ENCODE measurements around the gene GRIK3.

Gene GRIK3

DNA sequence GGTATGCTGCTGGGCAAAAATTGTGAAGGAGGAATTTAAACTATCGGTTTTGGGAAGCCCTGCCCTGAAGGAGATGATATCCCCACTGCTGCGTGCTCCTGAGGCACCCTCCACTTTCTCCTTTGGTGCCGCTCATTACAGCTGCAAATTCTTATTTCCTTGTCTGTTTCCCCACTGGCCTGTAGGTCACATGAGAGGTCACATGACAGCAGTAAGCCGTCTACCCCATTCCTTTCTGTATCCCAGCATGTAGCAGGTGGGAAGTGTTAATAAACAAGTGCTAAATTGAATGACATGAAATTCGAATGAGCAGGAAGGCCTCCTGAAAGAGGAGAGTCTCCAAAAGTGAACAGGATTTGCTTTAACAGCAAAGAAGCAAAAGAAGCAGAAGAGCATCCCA, 58.7 kb downstream of the GRIK3 start:
- no peak for ATAC-seq

DNA sequence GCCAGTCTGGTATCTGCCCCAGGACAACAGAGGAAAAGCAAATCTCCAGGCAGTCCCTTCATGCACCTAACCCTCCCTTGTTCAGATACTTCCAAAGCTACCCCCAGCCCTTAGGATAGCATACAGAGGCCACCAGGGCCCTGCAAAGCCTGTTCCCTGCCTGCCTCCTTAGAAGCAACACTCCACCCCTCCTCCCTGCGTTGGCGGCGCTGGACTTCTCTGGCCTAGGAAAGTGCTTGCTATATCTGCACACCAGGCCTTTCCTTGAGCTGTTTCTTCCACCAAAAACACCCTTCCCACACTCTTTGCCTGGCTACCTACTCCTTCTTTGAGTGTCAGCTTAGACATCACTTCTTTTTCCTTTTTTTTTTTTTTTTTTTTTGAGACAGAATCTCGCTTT, 61.3 kb downstream of the GRIK3 start:
- no peak for ATAC-seq

DNA sequence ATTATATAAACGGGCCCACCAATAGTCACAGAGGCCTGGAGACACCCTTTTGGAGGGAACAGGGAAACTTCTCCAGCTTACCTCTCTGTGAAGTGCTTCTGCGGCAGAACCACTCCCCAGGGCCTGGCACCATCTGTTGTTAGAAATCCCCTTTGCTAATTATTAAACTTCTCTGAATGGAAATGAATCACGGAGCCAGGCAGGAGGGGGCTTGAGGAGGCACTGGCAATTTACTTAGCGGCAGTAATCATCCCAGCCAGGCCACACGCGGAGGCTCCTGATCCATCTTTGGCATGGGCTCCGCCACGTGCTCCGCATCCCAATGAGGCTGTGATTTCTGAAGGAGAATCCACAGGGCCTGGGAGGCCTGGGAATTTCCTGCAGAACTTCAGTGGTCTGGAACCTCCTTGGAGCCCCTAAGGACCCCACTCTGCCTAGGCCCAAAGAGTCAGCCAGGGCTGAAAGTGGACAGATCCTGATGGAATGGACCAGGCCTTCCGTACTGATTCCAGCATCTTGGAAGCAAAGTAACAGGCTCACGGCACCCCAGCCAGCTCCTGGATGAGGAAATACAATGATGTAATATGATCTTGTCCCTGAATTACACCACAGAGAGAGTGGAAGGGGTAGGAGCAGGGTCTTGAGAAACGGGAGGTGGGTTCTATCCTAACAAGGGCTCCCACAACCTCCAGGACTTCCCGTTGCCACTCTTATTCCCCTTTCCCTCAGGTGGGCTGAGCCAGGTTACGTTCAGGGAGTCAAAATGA, 62.3 kb downstream of the GRIK3 start:
- no peak for ATAC-seq

DNA sequence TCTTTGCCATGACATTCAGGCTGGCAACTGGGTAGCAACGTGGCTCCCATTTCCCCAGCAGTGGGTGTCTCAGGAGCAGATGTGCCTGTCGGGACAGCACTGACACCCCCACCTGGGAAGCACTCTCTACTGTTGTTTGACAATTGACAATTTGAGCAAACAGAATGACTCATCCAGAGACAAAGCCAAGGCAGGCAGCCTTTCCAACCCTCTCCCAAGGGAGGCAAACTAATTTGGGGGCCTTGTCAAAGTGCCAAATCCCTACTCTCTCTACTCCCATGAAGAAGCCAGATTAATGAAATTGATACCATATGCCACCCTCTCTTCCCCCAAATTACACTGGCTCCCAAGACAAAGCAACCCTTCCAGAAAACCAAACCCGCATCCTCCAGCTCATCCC, 65.6 kb downstream of the GRIK3 start:
- no peak for ATAC-seq

DNA sequence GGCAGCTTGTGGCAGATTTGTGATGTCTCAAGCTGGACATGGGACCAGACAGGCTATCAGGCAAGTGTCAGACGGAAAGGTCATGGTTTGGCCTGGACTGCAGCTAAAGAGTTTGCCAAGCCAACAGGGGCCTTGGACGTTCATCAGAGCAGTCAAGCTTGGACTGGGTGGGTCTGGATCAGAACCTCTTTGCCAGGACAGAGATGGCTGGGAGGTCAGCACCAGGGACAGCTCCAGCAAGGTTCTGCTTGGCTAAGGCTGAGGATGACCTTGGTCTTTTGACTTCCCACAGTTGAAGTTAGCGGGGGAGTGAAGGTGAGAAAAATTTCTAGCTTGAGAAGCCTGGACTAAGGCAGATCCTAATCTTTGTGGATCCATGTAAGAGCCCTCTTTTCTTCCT, 68.1 kb downstream of the GRIK3 start:
- ATAC-seq: no peak

DNA sequence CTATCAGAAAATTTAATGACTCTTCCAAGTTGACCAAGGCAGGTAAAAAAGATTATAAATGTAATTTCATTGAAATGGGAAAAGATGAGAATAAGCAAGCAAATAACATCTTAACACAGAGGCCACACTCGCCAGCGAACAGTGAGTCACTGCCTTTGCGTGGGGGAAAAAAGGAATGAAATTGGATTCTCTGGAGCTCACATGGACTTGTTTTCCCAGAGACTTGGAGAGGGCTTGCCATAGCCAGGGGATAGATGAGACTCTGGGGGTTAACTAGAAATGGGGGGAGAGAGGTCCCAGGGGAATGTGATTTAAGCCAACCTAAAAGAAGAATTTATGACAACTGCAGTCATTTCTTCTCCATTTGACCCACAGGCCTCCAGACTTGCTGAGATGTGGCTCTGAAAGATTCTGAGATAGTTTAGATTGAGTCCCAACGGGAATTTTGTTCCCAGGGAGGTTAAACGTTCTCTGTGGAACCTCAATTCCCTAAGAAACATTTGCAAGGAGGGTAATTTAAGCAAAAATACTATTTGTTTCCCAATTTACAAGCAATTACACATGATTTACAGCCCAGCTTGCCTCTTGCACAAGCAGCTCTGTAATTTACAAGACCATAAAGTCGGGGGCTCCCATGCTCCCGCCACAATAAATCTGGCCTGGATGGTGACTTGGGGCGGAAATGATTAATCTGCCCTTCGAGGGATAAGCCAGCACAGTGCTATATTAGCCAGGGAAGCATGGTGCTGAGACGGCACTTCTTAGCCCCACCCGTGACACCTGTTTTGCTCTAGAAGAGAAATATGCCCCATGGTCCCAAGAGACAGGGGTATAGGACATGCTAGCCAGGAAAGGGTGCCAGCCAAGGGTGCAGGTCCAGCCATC, 68.8 kb downstream of the GRIK3 start:
- no peak for ATAC-seq

DNA sequence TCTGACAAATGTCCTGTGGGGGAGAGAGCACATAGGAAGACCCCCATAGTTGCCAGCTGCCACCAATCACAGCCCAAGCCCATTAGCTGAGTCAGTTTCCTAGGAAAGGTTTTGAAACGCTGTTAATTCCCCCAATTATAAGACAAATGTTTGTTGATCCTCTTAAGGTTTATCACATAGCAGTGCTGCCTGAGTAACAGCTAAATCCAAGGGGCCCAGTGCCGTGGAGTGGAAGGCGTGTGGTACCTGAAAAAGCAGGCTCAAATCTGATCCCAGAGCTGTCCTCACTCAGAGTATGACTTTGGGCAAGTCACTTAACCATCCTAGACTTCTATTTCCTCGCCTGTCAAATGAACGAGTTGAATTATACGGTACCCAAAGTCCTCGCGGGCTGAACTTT, 69.5 kb downstream of the GRIK3 start:
- no peak for ATAC-seq

DNA sequence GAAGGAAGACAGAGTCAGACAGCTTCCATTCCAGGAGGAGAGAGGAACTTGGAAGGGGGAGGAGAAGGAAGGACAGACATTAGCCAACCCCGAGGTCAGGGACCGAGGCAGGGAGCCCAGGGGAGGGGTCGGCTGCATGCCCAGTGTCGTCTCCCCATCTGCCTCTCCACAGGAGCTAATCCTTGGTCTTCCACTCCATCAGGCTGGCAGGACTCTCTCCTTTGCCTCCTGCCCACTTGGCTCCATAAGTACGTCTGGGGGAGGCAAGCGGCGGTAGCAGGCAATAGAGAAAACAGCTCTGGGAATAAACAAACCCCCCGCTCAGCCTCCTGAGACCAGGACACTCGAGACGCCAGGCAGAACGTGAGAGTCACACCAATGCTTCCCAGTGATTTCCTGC, 71.3 kb downstream of the GRIK3 start:
- ATAC-seq: no peak

DNA sequence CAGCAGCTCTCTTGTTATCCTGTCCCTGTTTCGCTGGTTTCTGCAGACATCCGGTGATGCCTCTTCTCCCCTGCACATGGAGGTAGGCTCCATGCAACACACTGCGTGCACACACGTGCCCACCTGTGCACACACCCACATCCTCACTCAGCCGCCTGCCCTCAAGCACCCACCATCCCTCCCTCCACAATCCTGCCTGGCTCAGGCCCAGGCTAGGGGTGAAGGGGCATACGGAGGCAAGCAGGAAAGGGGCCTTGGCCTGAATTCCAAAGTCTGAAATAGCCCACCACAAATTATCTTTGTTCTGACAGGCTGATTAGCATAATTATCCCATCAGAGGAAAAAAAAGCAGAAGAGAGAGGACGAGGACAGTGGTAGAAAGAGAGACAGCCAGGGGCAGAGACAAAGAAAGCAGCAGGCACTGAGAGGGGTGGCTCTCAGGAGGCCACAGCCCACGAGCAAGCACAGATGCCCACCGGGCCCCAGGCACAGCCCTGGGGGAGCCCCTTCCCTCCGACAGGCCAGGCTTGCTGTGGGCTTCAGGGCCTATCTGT, 73.2 kb downstream of the GRIK3 start:
- ATAC-seq: no peak

DNA sequence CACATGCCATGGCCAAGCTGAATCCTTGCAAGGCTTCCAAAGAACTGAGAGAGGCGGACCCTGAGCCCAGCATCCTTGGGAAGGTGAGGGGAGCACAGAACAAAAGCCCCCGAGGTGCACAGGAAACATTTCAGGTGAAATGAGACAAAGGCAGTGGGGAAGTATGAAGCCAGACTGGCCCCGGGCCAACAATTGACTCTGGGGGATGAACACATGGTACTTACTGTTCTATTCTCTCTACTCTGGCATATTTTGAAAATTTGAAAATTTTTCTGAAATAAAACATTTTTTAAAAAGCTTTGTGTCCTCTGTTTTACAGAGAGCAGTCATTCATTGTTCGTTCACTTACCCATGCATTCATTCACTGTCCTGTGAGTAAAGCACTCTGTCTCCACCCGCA, 77.7 kb downstream of the GRIK3 start:
- ATAC-seq: no peak

DNA sequence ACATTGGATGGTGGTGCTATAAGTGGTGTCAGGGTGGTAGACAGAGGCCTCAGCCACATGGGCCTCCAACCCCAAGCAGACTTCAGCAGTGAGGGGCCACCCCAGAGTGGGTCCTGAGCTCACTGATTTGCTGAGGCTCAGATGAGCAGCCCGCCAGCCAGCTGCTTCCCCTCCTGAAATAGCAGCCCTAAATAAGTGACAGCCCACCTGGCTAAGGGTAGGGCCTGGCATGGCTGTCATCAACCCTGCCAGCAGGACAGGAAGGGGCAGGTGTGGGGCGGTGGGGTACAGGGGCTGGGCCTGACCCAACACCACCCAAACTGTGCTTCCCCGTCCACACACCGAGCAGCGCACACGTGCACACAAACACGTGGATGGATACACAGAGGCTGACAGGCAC, 79.3 kb downstream of the GRIK3 start:
- no peak for ATAC-seq

DNA sequence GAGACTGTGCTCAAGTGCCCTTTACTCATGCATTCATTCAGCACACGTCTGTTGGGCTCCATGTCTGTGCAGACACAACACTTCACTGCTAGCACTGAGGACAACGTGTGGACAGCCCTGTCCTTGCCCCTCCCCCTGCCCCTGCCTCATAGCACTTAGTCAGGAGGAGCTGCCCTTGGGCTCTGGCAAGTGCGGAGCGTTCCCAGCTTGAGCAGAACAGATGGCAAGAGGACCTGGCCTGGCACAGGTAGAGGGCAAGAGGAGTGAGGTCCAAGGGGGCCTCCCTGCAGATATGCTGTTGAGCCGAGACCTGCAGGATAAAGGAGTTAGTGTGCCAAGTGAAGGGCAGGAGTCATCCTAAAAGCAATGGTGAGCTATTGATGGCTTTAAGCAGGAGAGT, 81.3 kb downstream of the GRIK3 start:
- ATAC-seq: no peak

DNA sequence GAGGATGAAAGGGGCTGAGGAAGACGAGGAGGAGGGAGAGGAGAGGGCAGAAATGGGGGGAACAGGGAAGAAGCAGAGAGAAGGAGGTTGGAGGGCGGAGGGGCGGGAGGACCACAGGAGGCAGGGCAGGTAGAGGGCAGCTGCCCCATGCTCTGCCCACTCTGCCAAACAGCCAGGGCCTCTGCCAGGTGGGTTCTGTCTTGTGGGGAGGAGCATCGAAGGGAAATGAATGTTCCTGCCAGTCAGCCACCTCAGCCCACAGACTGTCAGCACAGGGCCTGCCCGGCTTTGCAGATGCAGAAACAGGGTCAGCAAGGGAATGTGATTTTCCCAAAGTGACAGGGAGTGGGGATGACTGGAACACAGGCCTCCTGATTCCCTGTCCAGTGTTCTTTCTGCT, 82.6 kb downstream of the GRIK3 start:
- ATAC-seq: no peak

DNA sequence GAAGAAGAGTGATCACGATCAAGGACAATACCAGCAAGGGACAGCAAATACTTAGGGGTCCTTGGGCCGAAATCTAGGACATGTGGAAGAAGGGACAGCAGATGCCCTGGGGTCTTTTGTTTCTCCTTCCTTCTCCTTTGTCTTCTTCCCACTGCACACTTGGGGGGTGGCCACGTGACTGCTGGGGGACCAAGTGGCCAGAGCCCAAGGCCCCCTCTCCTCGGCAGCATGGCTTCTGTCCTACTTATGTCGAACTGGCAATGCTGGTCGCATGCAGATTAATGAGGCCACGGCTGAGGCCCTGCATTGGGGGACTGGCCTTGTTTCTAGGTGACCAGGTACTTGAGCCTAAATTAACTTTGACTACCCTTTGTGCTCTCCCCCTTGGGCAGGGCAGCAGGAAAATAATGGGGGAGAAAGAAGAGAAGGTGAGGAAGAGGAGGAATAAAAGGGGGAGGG, 83.0 kb downstream of the GRIK3 start:
- no peak for ATAC-seq

DNA sequence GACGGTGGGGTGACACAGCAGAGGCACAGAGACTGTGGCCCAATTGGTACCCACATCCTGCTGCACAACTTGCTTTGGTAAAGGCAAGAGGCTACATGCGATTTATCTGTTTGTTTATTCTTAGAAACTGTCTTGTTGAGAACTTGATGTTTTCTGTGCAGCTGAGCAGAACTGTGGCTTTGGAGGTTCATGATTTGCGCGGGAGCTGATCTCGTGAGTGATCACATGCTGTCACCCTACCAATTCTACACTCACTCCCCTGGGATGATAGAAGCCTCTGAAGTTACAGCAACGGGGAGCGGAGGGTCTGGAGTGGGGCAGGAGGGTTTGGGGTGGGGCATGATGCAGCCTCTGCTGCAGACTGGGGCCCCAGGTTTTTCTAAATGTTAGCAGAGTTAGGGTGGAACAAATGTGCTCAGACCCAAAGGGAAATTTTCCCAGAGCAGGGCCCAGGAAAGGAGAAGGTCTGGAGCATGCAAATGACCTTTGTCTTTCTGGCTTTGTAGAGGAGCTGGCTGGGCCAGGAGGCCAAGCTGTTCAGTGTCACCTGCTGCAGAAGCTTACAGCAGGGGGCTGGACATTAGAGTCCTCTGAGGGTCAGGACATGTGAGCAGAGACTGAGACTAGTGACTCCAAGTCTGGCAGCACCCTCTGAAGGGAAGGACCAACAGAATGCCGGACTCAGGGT, 83.6 kb downstream of the GRIK3 start:
- no peak for ATAC-seq

DNA sequence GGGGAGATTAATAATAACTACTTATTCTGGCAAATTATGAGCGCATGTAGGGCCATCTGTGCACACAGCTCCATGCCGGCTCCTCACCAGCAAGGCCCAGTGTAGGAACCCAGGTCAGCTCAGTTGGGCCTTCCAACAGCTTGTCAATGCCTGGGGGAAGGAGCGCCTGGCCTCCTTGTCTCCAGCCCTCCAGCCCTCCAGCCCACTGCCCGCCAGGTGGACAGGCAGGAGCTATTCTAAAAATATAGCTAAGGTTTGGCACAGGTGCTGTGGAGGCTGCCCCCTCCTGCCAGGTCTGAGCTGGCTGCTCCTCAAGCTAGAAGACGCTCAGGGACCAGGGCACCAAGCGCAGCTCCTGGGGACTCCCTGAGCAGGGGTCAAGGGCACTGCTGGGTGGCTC, 85.7 kb downstream of the GRIK3 start:
- no peak for ATAC-seq

DNA sequence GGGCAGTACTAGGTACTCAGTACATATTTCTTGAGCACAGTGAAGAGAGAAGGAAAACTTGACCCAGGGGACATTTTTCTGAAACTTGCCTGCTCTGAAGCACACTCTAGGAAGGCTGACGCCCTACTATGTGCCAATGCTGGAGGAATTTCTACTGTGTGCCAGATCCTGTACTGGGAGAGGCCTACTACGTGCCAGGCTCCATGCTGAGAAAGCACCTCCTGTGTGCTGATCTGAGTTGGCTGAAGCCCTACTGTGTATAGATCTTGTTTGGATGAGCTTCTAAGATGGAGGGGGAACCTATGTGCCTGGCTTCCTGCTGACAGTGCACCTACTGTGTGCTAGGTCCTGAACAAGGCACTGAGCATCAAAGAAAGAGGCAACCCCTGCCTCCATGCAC, 86.2 kb downstream of the GRIK3 start:
- ATAC-seq: no peak

DNA sequence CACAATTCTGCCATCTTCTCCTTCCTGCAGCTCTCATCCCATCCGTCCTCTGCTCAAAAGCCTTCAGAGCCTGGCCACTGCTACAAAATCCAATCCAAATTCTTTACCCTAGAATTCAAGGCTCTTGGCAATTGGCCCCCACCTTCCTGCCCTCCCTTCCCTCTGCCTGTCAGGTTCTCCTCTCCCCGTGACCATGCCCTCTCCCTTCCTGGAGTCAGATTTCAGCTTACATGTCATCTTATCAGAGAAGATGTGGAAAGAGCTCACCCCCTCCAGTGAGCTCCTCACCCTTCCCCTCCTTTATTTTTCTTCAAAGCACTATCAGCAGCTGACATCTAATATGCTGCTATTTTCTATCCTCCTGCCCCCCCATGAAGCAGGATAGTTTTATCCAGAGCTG, 86.9 kb downstream of the GRIK3 start:
- ATAC-seq: no peak

DNA sequence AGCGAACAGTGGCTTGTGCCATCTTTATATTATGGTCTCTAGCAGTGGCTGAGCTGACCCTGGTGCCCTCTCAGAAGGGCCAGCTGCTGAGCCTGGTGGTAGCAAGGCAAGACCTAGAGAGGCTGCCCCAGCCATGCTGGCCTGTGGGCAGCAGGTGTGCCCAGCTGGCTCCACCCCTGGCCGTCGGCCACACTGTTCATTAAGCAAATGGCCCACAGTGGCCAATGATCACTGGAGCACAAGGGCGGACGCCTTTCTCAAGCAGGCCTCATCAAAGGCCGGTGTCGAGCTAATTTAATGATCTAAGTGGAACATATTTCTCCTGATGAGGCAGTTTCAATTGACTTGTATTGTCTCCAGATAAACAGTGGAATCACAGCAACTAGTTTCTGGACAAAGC, 89.4 kb downstream of the GRIK3 start:
- no peak for ATAC-seq

DNA sequence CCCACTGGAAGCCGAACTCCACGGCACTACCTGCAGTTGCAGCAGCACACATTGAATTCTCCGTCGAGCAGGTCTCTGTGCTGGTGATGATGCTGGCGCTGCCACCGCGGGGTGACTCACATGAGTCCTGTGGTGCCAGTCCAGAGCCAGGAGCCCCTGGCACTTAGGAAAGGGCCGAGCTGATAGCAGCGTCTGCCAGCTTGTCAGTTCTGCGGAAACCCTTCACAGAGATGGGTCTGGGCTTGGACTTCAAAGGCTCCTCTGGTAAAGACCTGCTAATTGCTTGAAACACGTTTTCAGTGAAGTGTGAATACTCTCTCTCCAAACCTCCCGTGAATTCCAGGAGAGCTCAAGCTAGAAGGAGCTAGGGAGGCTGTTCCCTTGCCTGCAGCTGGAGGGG, 92.2 kb downstream of the GRIK3 start:
- no peak for ATAC-seq

DNA sequence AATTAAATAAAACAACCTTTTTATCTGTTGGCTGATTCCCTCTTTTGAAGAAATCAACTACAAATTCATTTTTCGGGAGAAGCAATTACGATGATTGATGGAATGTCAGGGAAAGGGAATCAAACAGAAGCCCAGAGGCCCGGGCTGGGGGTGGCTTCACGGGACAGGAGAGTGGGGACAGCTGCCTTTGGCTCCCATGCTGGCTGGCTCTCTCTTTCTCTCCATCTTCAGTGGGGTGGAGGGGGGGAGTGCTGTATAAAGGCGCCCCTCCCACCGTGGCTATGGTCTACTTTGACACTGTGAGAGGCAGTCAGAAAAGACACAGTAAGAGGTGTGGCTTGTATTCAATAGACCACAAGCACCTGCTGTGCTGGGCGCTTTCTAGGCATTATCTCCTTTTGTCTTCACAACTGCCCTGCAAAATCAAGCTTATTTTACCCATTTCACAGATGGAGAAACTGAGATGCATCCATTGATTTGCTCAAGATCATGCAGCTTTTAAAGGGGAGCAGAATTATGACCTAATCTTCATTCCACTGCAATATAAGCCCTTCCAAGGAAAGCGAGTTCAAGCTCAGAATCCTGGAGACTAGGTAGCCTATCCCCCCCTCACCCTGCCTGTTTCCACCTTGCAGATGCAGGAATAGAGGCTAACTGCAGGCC, 92.9 kb downstream of the GRIK3 start:
- no peak for ATAC-seq

DNA sequence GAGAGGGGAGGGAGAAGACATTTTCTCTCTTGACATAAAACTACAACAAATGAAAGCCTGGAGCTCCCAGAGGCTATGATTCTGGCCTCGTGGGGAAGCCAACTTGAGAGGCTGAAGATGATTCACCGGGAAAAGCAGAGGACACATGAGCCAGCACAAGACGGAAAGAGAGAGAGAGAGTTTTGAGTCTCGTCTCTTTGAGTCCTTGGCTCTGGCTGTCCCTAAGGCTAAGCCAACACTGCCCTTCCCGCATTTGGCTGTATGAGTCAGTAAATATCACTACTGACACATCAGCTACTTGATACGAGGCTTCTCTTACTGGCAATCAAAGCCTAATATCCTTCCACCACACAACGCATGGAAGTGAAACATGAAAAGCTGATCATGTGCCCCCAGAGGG, 95.5 kb downstream of the GRIK3 start:
- ATAC-seq: no peak

DNA sequence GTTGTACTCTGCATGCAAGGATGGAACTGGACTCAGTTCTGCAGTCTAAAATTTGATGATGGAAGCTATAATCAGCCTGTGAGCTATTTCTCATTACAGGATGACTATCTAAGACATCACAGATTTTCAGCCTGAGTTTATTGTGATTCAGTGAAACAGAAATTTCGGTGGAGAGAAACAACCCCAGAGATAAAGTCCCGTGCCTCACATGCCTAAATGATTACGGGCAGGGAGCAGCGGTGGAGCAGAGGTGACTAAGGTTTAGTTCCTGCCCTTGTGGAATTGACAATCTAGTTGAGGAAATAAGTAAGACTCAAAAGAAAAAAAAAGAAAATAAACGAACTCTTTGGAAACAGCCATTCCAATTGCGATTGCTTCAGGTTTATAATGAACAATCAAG, 96.9 kb downstream of the GRIK3 start:
- ATAC-seq: no peak
